K562 (cell line): Measurements from ENCODE around the gene CSNK2A1. TPM values are rescaled to one million over a fixed set of nuclear protein-coding genes. Genes with fewer than 3 reads are reported as not detected.
"Not testable (repeated sequence)": the region's sequence is repeated elsewhere in the genome, so short reads cannot be mapped to it uniquely, and the experiment has no call there.

ENCODE experiments used
- ATAC-seq: fragments of 200-7000 bp; cut with Tn5 transposase; 3 replicates; pipeline ENCODE4 v1.9.1; 2020; ENCODE audit warnings: moderate library complexity
- BruUV-seq: library from RNA; stranded (reverse); fragments of 400-500 nt; replicated peaks from 2 replicates; lab custom pipeline; 2021; lab: Mats Ljungman, UMichigan
- CTCF ChIA-PET: fragments of 300-600 bp; formaldehyde crosslinking; extraction: SDS; loops from one replicate; lab custom pipeline; 2021; ENCODE audit warnings: low intra/inter-chr PET ratio; lab: Yijun Ruan, JAX
- POLR2A ChIA-PET: fragments of 300-600, 350-650 bp; sonication (Branson Sonifier 250); formaldehyde crosslinking; extraction: SDS; loops from one replicate; lab custom pipeline; 2021; ENCODE audit warnings: antibody characterized with exemption, inconsistent platforms; lab: Yijun Ruan, JAX
- DNase-seq, 4 experiments: peaks; one replicate each; pipeline versions ENCODE4 v3.0.0 to v3.0.0-alpha.2; 2011 to 2018; ENCODE audit warnings: low spot score in 3 of 4, mixed read lengths in 3 of 4; ENCODE audit errors: extremely low read depth in 1 of 4
- FAIRE-seq: peaks from 2 replicates; lab custom pipeline; 2011; peaks lifted over from hg19 to GRCh38; lab: Jason Lieb, UNC
- H2AFZ ChIP-seq: 2 replicates; pipeline ENCODE4 v1.6.0; 2011; ENCODE audit warnings: low read depth, low read length, control low read depth, inconsistent platforms
- H3K27ac ChIP-seq: fragments of 200-600 bp; 3 replicates; pipeline ENCODE4 v1.8.0; 2011; ENCODE audit warnings: low read depth, mild to moderate bottlenecking, control low read depth, inconsistent platforms, low read length, moderate library complexity, mixed read lengths; ENCODE audit errors: extremely low read depth
- H3K27me3 ChIP-seq, 2 experiments: fragments of 300-600 bp in 1 of 2; 2 replicates in 1 of 2; 3 replicates in 1 of 2; pipeline versions ENCODE4 v1.6.0 to v1.8.0; 2011; ENCODE audit warnings: inconsistent platforms in 2 of 2, low read length in 2 of 2, mild to moderate bottlenecking in 1 of 2, mixed read lengths in 1 of 2, moderate library complexity in 1 of 2; ENCODE audit not compliant: control insufficient read depth in 2 of 2, insufficient read depth in 2 of 2
- H3K36me3 ChIP-seq: fragments of 300-600 bp; 3 replicates; pipeline ENCODE4 v1.8.0; 2011; ENCODE audit warnings: mild to moderate bottlenecking, low read length, inconsistent platforms; ENCODE audit not compliant: control insufficient read depth, insufficient read depth
- H3K4me1 ChIP-seq, 2 experiments: fragments of 200-600 bp in 1 of 2; replicated peaks in 1 of 2; 2 replicates in 1 of 2; 3 replicates in 1 of 2; pipeline versions ENCODE4 v1.5.1 to v1.8.0; 2011; ENCODE audit warnings: inconsistent platforms in 2 of 2, low read length in 2 of 2, mild to moderate bottlenecking in 1 of 2, mixed read lengths in 1 of 2, moderate library complexity in 1 of 2; ENCODE audit not compliant: control insufficient read depth in 2 of 2, insufficient read depth in 2 of 2
- H3K4me2 ChIP-seq: 2 replicates; pipeline ENCODE4 v1.6.1; 2011; ENCODE audit warnings: low read length, control low read depth, inconsistent platforms, mixed read lengths; ENCODE audit not compliant: insufficient read depth
- H3K4me3 ChIP-seq: fragments of 200-600 bp; sonication (generic), shearing (Covaris generic); 2 replicates; pipeline ENCODE4 v1.5.1; 2016; ENCODE audit warnings: control low read depth, inconsistent platforms
- H3K79me2 ChIP-seq: fragments of 200-600 bp; 3 replicates; pipeline ENCODE4 v1.8.0; 2011; ENCODE audit warnings: low read length, inconsistent platforms; ENCODE audit not compliant: control insufficient read depth, insufficient read depth
- H3K9ac ChIP-seq, 2 experiments: 2 replicates each; pipeline versions ENCODE4 v1.6.0 to v1.6.1; 2011; ENCODE audit warnings: low read depth in 2 of 2, low read length in 2 of 2, control low read depth in 1 of 2, inconsistent platforms in 1 of 2, mild to moderate bottlenecking in 1 of 2, mixed read lengths in 1 of 2; ENCODE audit not compliant: insufficient read depth in 1 of 2
- H3K9me1 ChIP-seq: one replicate; pipeline ENCODE4 v1.6.0; 2011; ENCODE audit warnings: inconsistent platforms, mild to moderate bottlenecking, low read length, moderate library complexity; ENCODE audit not compliant: control insufficient read depth, insufficient read depth
- H3K9me3 ChIP-seq: replicated peaks from 2 replicates; pipeline ENCODE4 v1.5.1; 2011; ENCODE audit warnings: low read depth, low read length, inconsistent platforms; ENCODE audit not compliant: control insufficient read depth, insufficient read depth
- H4K20me1 ChIP-seq: replicated peaks from 2 replicates; pipeline ENCODE4 v1.6.1; 2011; ENCODE audit warnings: low read length, inconsistent platforms, mixed read lengths; ENCODE audit not compliant: control insufficient read depth, insufficient read depth
- BRD9 ChIP-seq: fragments of 450-650 bp; IDR thresholded peaks from 2 replicates; pipeline ENCODE4 v1.6.1; 2018; ENCODE audit warnings: low read depth; ENCODE audit not compliant: partially characterized antibody
- GTF2F1 ChIP-seq: IDR thresholded peaks from 2 replicates; pipeline ENCODE4 v1.6.1; 2011; ENCODE audit warnings: low read depth, low read length, improper control_type of control experiment
- PTRF ChIP-seq: fragments of 450-650 bp; IDR thresholded peaks from 2 replicates; pipeline ENCODE4 v1.6.1; 2016; ENCODE audit warnings: mild to moderate bottlenecking, missing genetic modification characterization, missing compliant biosample characterization
- RBBP5 ChIP-seq: fragments of 200-600 bp; sonication (generic); IDR thresholded peaks from 2 replicates; pipeline ENCODE4 v1.6.1; 2012; ENCODE audit warnings: borderline replicate concordance, mild to moderate bottlenecking, low read length, control low read depth, inconsistent platforms; ENCODE audit not compliant: insufficient read depth, poor library complexity, severe bottlenecking
- SAFB ChIP-seq: fragments of 200-400 bp; formaldehyde crosslinking; IDR thresholded peaks from 2 replicates; pipeline ENCODE4 v1.6.1; 2017; ENCODE audit warnings: low read depth, low read length, borderline replicate concordance
- TBL1XR1 ChIP-seq, 2 experiments: IDR thresholded peaks; 2 replicates each; pipeline ENCODE4 v1.6.1; 2012; ENCODE audit warnings: improper control_type of control experiment in 2 of 2, low read length in 2 of 2, mild to moderate bottlenecking in 1 of 2
- ZNF146 ChIP-seq: IDR thresholded peaks from one replicate; pipeline ENCODE4 v1.6.1; 2018; ENCODE audit warnings: missing compliant biosample characterization; ENCODE audit not compliant: unreplicated experiment
- ZSCAN32 ChIP-seq: fragments of 450-650 bp; formaldehyde crosslinking; IDR thresholded peaks from 2 replicates; pipeline ENCODE4 v1.4.0; 2020; ENCODE audit warnings: mild to moderate bottlenecking, moderate library complexity
- WGBS: fragments of 100-300 bp; shearing (Covaris generic); methylation state at CpG from one replicate; pipeline ENCODE4 v1.1.6; 2016; ENCODE audit warnings: low coverage, mixed read lengths; ENCODE audit not compliant: insufficient coverage; ENCODE audit errors: missing lambda C conversion rate; 5-methylcytosine and 5-hydroxymethylcytosine counted together
- in situ Hi-C: fragments of 300-500 bp; cut with MboI; formaldehyde crosslinking; loops from 4 replicates; pipeline ENCODE4 v1.15.0; 2018; ENCODE audit warnings: inconsistent platforms, mixed read lengths
- intact Hi-C: fragments of 100-400 bp; cut with micrococcal nuclease; formaldehyde crosslinking; loops from 2 replicates; pipeline ENCODE4 v1.14.2; 2022
- polyA plus RNA-seq, 8 experiments: library from polyadenylated mRNA; depleted of rRNA in 4 of 8; stranded (reverse) in 5 of 8; unstranded in 3 of 8; fragments of >200 nt; fragmentation: Nextera tagmentation in 2 of 8; fragmentation: Illumina TruSeq in 1 of 8; extraction: Ambion mirVana in 2 of 8; extraction: Trizol in 1 of 8; gene quantifications; 2 replicates each; pipeline versions ENCODE4 v1.2.1 to v1.2.3, GENCODE V29; 2011 to 2014; ENCODE audit warnings: inconsistent platforms in 1 of 8, missing spikeins in 1 of 8
- total RNA-seq, 7 experiments: library from RNA; depleted of rRNA in 6 of 7; stranded (reverse); fragments of >200 nt in 6 of 7; fragmentation: Illumina TruSeq in 2 of 7; extraction: Trizol in 2 of 7; gene quantifications; 2 replicates each; pipeline versions ENCODE4 v1.2.1 to v1.2.3, GENCODE V29; 2011 to 2021; ENCODE audit warnings: low replicate concordance in 1 of 7
- TF ChIP-seq, protein P1 (sequence below): fragments of 450-650 bp; formaldehyde crosslinking; IDR thresholded peaks from 2 replicates; pipeline ENCODE4 v1.4.0; 2020; ENCODE audit warnings: mild to moderate bottlenecking, moderate library complexity
- TF ChIP-seq, protein P2 (sequence below): fragments of 250-450 bp; sonication (Bioruptor Pico); IDR thresholded peaks from 2 replicates; pipeline ENCODE4 v1.8.0; 2022; ENCODE audit warnings: moderate library complexity, mild to moderate bottlenecking, inconsistent platforms

Gene CSNK2A1
- total and polyA plus RNA-seq, 9 of the 15 experiments (the other 6 are each of a cell fraction or from before 2014, with no cell fraction given), result 71.0 to 251 (median 103) TPM

DNA sequence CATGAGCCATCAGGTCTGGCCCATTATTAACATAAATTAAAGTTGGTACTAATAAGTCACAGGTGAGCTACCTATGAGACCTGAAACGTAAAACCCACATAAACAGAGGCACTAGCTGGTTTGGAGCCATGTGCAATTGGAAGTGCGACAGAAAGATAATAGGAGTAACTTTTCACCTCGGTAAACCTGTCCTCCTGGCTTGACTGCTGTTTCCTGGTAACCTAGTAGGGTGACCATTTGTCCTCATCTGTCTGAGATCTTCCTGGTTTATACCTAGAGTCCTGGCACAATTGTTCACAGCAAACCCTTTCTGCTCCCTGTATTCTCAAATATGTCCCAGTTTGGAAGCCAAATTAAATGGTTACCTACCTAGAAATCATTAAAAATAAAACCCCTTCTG is 88.6 kb downstream of the CSNK2A1 start (continued):
- no peak for TF ChIP-seq ZSCAN32 (CRISPR knock-in tag)
- TF ChIP-seq, protein P1, sequence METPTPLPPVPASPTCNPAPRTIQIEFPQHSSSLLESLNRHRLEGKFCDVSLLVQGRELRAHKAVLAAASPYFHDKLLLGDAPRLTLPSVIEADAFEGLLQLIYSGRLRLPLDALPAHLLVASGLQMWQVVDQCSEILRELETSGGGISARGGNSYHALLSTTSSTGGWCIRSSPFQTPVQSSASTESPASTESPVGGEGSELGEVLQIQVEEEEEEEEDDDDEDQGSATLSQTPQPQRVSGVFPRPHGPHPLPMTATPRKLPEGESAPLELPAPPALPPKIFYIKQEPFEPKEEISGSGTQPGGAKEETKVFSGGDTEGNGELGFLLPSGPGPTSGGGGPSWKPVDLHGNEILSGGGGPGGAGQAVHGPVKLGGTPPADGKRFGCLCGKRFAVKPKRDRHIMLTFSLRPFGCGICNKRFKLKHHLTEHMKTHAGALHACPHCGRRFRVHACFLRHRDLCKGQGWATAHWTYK (CRISPR knock-in tag), result no peak
- no peak for TF ChIP-seq GTF2F1
- TF ChIP-seq TBL1XR1 (IDR thresholded peaks at IDR 0.05; ENCODE audit: low read length in 2 of 2), result no peak
- no peak for TF ChIP-seq SAFB
- TF ChIP-seq PTRF (tag), result no peak
- TF ChIP-seq BRD9, result no peak
- TF ChIP-seq, protein P2, sequence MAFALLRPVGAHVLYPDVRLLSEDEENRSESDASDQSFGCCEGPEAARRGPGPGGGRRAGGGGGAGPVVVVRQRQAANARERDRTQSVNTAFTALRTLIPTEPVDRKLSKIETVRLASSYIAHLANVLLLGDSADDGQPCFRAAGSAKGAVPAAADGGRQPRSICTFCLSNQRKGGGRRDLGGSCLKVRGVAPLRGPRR (CRISPR knock-in tag), result no peak
- no peak for TF ChIP-seq RBBP5
- no peak for TF ChIP-seq ZNF146 (CRISPR knock-in tag)

DNA sequence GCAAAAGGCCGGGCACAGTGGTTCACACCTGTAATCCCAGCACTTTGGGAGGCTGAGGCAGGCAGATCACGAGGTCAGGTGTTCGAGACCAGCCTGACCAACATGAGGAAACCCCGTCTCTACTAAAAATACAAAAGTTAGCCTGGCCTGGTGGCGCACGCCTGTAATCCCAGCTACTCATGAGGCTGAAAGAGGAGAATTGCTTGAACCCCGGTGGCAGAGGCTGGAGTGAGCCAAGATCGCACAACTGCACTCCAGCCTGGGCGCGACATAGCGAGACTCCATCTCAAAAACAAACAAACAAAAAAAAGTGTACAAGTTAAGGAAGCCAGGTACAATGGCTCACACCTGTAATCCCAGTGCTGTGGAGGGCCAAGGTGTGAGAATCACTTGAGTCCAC is 91.6 kb downstream of the CSNK2A1 start:
- Histone ChIP-seq H3K79me2 (peaks cover 73% of the 10 kb centered on the region), H3K36me3 (peaks cover 11% of the 10 kb centered on the region; the same call in 2 of the 3 replicates)
- H4K20me1 ChIP-seq, H3K9me1 ChIP-seq, H3K4me2 ChIP-seq, H3K9ac ChIP-seq, H3K4me1 ChIP-seq, H3K27ac ChIP-seq, intact Hi-C loops, BruUV-seq, H2AFZ ChIP-seq, ATAC-seq, H3K27me3 ChIP-seq, H3K9me3 ChIP-seq, FAIRE-seq, DNase-seq, H3K4me3 ChIP-seq, CTCF ChIA-PET, in situ Hi-C loops, POLR2A ChIA-PET: not testable (repeated sequence)
- 83% methylated on average over 9 of the region's 11 CpGs for WGBS
